ENCODE data around the gene CACNA1C. TPM values are rescaled to one million over a fixed set of nuclear protein-coding genes. Genes with fewer than 3 reads are reported as not detected.
A peak's percentile ranks its signal among the peaks of the same experiment; 100 is the strongest.

The CACNA1C gene
- total RNA-seq, 1 donor from 2014 or later, result not detected

GRCh38 chr12:2231011-2231595, 178.3 kb downstream of the CACNA1C start:
- DNase-seq (ENCODE audit: low read depth), result no peak

DNA sequence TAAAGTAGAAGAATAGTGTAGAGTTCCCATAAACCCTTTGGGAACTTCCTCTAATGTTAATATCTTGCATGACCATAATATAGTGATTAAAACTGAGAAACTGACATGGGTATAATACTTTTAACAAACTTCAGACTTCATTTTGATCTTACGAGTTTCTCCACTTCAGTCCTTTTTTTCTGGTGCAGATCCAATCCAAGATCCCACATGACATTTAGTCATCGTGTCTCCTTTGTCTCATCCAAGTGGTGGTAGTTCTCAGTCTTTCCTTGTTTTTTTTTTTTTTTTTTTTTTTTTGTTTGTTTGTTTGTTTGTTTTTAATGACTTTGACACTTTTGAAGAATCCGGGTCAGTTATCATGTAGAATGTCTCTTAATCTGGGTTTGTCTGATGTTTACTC, 179.2 kb downstream of the CACNA1C start:
- no peak for DNase-seq (ENCODE audit: low read depth)

GRCh38 chr12:2233034-2233433, 180.2 kb downstream of the CACNA1C start:
- no peak for DNase-seq (ENCODE audit: low read depth)

- no peak for DNase-seq (ENCODE audit: low read depth)
These were observed 181.3 kb downstream of the CACNA1C start for GRCh38 chr12:2234091-2234490.

GRCh38 chr12:2234646-2235350, 182.0 kb downstream of the CACNA1C start:
- DNase-seq (ENCODE audit: low read depth), result no peak

DNA sequence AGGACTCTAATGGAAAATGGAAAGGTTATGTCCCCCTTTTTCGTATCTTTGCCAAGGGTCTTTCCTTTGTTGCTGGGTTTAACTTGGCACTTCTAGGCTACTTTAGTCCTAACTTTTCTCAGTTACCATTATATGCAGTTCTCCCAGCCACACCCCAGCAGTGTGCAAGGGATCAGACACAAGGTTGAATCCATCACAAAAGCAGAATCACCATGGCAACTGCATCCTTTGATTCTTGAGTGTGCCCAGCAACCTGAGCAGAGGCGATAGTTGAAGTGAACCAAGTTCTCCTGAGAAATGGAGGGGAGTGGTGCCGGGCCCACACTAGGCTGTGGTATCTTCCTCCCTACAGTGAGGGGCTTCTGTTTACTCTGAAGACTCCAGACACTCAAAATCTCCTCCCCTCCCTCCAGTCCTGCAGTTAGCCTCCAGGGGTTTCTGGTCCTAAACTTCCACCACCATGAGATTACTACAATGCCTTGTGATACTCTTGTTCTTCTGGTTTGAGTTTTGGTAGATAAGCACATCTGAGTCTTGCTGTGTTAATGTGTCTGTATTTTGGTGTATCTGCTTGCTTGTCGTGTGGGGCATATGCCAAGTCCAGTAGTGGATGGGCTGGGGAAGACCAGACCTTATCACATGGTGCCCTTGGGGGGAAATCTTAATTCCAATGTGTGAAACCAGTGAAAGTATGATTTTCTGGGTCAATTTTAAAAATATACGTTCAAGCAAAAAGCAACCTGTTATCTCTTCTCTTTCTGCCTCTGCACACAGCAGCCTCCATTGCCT, 183.9 kb downstream of the CACNA1C start:
- no peak for DNase-seq (ENCODE audit: low read depth)

GRCh38 chr12:2238111-2238510, 185.3 kb downstream of the CACNA1C start:
- DNase-seq (ENCODE audit: low read depth), result no peak

DNA sequence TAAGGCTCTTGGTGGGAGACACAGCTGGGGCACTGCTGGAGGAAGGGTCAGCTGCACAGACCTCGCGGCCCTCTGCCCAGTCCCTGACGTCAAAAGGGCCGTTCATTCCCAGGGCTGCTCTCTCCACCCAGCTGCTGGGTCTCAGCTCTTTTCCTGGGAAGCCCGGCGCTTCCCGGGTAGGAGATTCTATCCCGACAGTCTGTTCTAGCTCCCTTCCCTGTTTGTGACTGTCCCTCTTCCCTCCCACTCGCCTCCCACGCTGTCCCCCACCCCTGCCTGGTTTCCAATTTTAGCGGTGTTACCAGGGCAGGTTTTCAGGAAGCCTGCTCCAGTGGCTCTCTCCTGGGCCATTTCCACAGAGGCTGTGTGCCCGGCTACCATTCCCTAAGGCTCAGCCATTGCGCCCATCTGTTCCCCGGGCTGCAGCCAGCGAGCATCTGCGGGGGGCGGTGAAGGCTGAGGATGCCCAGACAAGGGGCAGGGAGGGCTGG, 186.6 kb downstream of the CACNA1C start:
- DNase-seq (ENCODE audit: low read depth), result no peak

- no peak for DNase-seq (ENCODE audit: low read depth)
These were observed 187.6 kb downstream of the CACNA1C start for GRCh38 chr12:2240390-2240789.

GRCh38 chr12:2240984-2241383, 188.2 kb downstream of the CACNA1C start:
- DNase-seq (ENCODE audit: low read depth), result no peak

DNA sequence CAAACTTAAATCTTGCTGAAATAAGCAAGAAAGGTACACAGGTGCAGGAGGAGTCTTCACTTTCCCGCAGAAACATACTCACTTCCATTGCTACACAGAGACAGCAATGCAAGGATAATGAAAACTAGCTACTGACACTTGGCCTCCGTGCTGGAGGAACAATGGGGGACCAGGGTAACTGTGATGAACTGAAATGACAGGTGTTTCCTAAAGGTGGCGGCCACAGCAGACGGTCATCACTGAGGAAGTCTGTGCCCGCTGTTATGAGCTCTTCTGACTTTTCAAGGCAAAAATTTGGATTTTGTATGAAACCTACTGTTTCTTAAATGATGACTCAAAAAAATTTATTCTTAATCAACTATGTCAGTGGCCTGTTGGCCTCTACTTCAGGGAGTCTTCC, 189.4 kb downstream of the CACNA1C start:
- no peak for DNase-seq (ENCODE audit: low read depth)

DNA sequence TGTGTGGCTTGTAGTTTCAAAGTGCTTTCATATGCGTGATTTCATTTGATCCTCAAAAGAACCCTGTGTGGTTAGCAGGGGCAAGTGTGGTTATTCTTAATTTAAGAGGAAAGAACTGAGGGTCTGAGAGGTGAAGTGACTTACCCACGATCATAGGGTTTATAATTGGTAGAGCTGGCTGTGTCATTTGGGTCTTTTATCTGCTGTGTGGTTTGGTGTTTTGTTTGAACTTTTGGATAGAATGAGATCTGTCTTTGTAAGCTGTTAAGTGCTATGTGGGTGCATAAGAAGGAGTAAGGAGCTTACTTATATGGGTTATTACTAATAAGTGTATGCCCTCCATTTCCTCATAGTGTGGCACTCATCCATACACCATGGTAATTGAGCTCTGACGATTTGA, 190.0 kb downstream of the CACNA1C start:
- DNase-seq (ENCODE audit: low read depth), result no peak

DNA sequence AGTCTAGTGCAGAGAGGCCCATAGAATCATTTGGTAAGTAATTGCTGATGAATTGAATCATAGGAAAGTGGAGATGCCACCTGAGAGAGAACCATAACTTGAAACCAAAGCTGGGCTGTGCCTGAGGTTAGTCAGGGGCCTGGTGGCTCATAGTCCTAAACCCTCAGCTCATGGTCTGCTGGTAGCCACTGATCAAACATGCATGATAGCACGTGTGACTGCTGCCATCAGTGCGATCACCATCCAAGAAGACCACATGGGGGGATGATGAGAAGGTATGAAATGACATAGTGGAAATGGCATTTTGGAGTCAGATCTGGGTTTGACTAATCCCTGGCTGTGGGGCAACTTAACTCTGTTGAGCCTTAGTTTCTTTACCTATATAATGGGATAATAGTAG, 190.5 kb downstream of the CACNA1C start:
- peak; percentile 25 for DNase-seq (ENCODE audit: low read depth)

GRCh38 chr12:2244013-2244861, 191.4 kb downstream of the CACNA1C start:
- peak; percentile 87 for DNase-seq (ENCODE audit: low read depth)

- no peak for DNase-seq (ENCODE audit: low read depth)
These were observed 193.6 kb downstream of the CACNA1C start for GRCh38 chr12:2246358-2246757.

GRCh38 chr12:2247120-2247519, 194.3 kb downstream of the CACNA1C start:
- DNase-seq (ENCODE audit: low read depth), result no peak

DNA sequence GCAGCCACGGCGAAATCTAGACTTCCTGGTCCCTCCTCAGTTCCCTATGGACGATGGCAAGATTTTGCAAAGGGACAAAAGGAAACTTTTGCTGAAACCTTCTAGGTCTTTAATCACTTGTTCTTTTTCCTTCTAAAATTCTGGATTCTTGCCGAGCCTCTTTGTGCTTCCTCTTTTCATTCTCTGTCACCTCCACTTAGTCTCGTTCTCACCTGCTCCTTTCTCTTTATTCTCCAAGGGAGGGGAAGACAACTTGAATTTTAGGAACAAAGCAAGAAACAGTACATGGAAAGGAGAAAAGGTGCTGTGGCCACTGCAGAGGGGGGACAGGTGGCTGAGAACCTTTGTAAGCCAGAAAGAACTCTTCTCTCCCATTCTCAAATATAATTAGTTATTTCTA, 194.8 kb downstream of the CACNA1C start:
- DNase-seq (ENCODE audit: low read depth), result no peak

DNA sequence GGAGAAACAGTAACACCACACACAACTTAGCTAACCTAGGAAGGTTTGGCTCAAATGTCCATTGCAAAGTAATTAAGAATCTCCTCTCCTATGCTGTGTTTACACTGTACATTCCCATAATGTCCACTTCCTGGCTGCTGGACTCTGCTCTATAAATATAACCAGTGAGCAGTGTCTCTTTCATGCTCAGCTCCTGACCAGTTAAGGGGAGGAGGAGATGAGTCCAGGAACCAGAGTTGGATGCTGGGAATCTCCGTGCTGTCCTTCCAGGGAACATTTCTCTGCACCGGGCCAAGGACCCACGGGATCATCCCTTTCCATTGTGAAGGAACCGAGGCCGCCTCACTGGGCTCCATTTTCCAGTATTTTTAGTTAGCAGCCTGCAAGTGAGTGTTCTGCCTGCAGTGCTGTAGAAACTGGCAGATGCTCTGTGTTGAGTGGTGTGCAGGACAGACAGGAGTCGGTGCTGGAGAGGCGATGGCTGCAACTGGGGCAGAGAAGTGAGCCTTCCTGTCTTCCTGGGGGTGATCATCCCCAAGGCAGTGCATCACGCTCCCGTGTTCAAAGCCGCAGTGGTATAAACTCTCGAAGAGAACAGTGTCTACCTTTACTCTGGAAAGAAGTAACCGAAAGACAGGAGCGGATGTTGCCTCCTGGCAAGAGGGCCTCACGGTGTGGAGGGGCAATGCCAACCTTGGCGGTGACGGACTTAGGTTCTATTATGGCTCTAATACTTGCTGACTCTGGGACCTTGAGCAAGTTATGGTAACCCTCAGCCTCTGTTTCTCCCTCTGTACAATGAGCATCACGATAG, 195.5 kb downstream of the CACNA1C start:
- DNase-seq (ENCODE audit: low read depth), result no peak

DNA sequence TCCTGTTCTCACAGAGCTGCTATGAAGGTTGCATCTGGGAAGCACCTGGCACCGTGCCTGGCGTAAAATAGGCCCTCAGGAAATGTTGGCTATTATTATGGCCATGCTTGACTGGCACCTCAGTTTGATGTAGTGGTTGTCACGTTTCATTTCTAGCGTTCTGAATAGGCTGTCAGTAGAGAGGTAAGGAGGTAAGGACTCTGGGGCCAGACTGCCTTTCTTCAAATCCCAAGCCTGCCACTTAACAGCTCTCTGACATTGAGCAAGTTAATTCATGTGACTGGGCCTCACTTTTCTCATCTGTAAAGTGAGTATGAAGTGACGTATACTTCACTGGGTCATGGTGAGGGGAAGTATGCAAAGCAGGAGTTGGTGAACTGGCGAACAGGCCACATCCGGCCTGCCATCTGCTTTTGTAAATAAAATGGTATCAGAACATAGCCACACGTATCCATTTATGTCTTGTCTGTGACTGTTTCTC, 196.2 kb downstream of the CACNA1C start:
- no peak for DNase-seq (ENCODE audit: low read depth)

GRCh38 chr12:2250797-2251196, 198.0 kb downstream of the CACNA1C start:
- no peak for DNase-seq (ENCODE audit: low read depth)

Measured in myocyte (in vitro differentiated cells).